HCT116 (cell line): Measurements from ENCODE around the gene RUVBL1. TPM values are rescaled to one million over a fixed set of nuclear protein-coding genes. Genes with fewer than 3 reads are reported as not detected.

ENCODE experiments used
- ATAC-seq: fragments of 200-7000 bp; cut with Tn5 transposase; 2 replicates; pipeline ENCODE4 v1.9.1; 2020; ENCODE audit warnings: mild to moderate bottlenecking, moderate library complexity
- BruUV-seq: library from RNA; stranded (reverse); fragments of 400-500 nt; replicated peaks from 2 replicates; lab custom pipeline; 2021; lab: Mats Ljungman, UMichigan
- CTCF ChIA-PET: fragments of 300-600 bp; sonication (Branson Sonifier 250); formaldehyde crosslinking; loops from one replicate; lab custom pipeline; 2021; ENCODE audit warnings: antibody characterized with exemption; lab: Charles Lee
- POLR2A ChIA-PET: fragments of 300-600, 350-600 bp; sonication (Branson Sonifier 250); formaldehyde crosslinking; loops from one replicate; lab custom pipeline; 2021; ENCODE audit warnings: antibody characterized with exemption; lab: Charles Lee
- RAD21 ChIA-PET, 2 experiments: fragments of 300-600 bp; sonication (Branson Sonifier 250); formaldehyde crosslinking; loops; one replicate each; lab custom pipeline; 2023; ENCODE audit warnings: low total read pairs in 2 of 2; ENCODE audit not compliant: uncharacterized antibody in 2 of 2, unreplicated experiment in 2 of 2, low non-redundant PET in 1 of 2; lab: Charles Lee
- DNase-seq: peaks from one replicate; pipeline ENCODE4 v3.0.0-alpha.2; 2010; ENCODE audit warnings: low read depth, low spot score
- H2AFZ ChIP-seq: fragments of 200-600 bp; shearing (Covaris generic), sonication (generic); 2 replicates; pipeline ENCODE4 v1.6.1; 2017; ENCODE audit warnings: low read depth, mixed run types, mixed read lengths, antibody characterized with exemption, low read length; ENCODE audit not compliant: poor library complexity, severe bottlenecking
- H3K27ac ChIP-seq: 2 replicates; pipeline ENCODE4 v1.5.1; 2012; ENCODE audit warnings: low read depth, low read length
- H3K27me3 ChIP-seq: fragments of 200-600 bp; sonication (generic); 2 replicates; pipeline ENCODE4 v1.6.1; 2016; ENCODE audit warnings: mixed run types, low read length, mixed read lengths; ENCODE audit not compliant: insufficient read depth
- H3K36me3 ChIP-seq, 2 experiments: fragments of 200-500 bp in 1 of 2; fragments of 200-600 bp in 1 of 2; sonication (Bioruptor generic) in 1 of 2; sonication (generic) in 1 of 2; 2 replicates each; pipeline versions ENCODE4 v1.5.1 to v1.6.1; 2014 to 2016; ENCODE audit warnings: low read length in 2 of 2, inconsistent platforms in 1 of 2, mixed read lengths in 1 of 2, mixed run types in 1 of 2; ENCODE audit not compliant: insufficient read depth in 2 of 2, control insufficient read depth in 1 of 2
- H3K4me1 ChIP-seq, 2 experiments: fragments of 200-600 bp in 1 of 2; sonication (generic) in 1 of 2; 2 replicates each; pipeline versions ENCODE4 v1.5.1 to v1.6.1; 2012 to 2017; ENCODE audit warnings: low read length in 2 of 2, inconsistent platforms in 1 of 2, mild to moderate bottlenecking in 1 of 2, mixed read lengths in 1 of 2, mixed run types in 1 of 2, moderate library complexity in 1 of 2; ENCODE audit not compliant: insufficient read depth in 2 of 2, control insufficient read depth in 1 of 2
- H3K4me2 ChIP-seq: fragments of 200-600 bp; sonication (generic); 2 replicates; pipeline ENCODE4 v1.6.1; 2017; ENCODE audit warnings: mixed run types, low read length, mixed read lengths
- H3K4me3 ChIP-seq, 2 experiments: fragments of 200-600 bp in 1 of 2; sonication (generic) in 1 of 2; replicated peaks in 1 of 2; 2 replicates each; pipeline ENCODE4 v1.5.1; 2011 to 2016; ENCODE audit warnings: low read length in 2 of 2, control low read depth in 1 of 2, low read depth in 1 of 2, mild to moderate bottlenecking in 1 of 2, mixed read lengths in 1 of 2, mixed run types in 1 of 2
- H3K79me2 ChIP-seq: fragments of 200-600 bp; sonication (generic); 2 replicates; pipeline ENCODE4 v1.6.1; 2017; ENCODE audit warnings: mild to moderate bottlenecking, mixed run types, low read length, moderate library complexity, mixed read lengths; ENCODE audit not compliant: insufficient read depth
- H3K9ac ChIP-seq: fragments of 200-600 bp; sonication (generic); 2 replicates; pipeline ENCODE4 v1.6.1; 2016; ENCODE audit warnings: low read length, mixed read lengths
- H3K9me2 ChIP-seq: fragments of 200-600 bp; sonication (generic), shearing (Covaris generic); 2 replicates; pipeline ENCODE4 v1.6.1; 2017; ENCODE audit warnings: mixed run types, mild to moderate bottlenecking, moderate library complexity; ENCODE audit not compliant: insufficient read depth
- H3K9me3 ChIP-seq, 2 experiments: fragments of 200-500 bp in 1 of 2; fragments of 200-600 bp in 1 of 2; sonication (Bioruptor generic) in 1 of 2; sonication (generic) in 1 of 2; 2 replicates each; pipeline ENCODE4 v1.6.1; 2014 to 2017; ENCODE audit warnings: low read length in 2 of 2, mixed read lengths in 2 of 2, inconsistent platforms in 1 of 2, low read depth in 1 of 2, mild to moderate bottlenecking in 1 of 2, mixed run types in 1 of 2, moderate library complexity in 1 of 2; ENCODE audit not compliant: control insufficient read depth in 1 of 2, insufficient read depth in 1 of 2
- H4K20me1 ChIP-seq: fragments of 200-600 bp; sonication (generic), shearing (Covaris generic); 2 replicates; pipeline ENCODE4 v1.6.1; 2017; ENCODE audit warnings: mixed run types, mild to moderate bottlenecking, moderate library complexity; ENCODE audit not compliant: insufficient read depth
- CBX3 ChIP-seq: IDR thresholded peaks from 2 replicates; pipeline ENCODE4 v1.6.1; 2012; ENCODE audit warnings: low read depth
- CEBPB ChIP-seq: IDR thresholded peaks from 2 replicates; pipeline ENCODE4 v1.6.1; 2012; ENCODE audit warnings: low read depth
- EGR1 ChIP-seq: IDR thresholded peaks from 2 replicates; pipeline ENCODE4 v1.6.1; 2012; ENCODE audit warnings: low read depth
- JUND ChIP-seq: IDR thresholded peaks from 2 replicates; pipeline ENCODE4 v1.6.1; 2012
- RAD21 ChIP-seq: IDR thresholded peaks from 2 replicates; pipeline ENCODE4 v1.6.1; 2012; ENCODE audit warnings: low read depth, mild to moderate bottlenecking
- SP1 ChIP-seq: IDR thresholded peaks from 2 replicates; pipeline ENCODE4 v1.6.1; 2012; ENCODE audit warnings: low read depth
- SRF ChIP-seq: IDR thresholded peaks from 2 replicates; pipeline ENCODE4 v1.6.1; 2012; ENCODE audit warnings: low read depth
- ZNF274 ChIP-seq: fragments of 200-500 bp; sonication (Bioruptor generic); IDR thresholded peaks from 2 replicates; pipeline ENCODE4 v1.6.1; 2014; ENCODE audit warnings: mild to moderate bottlenecking, low read depth, low read length, inconsistent platforms
- intact Hi-C: fragments of 100-400 bp; cut with micrococcal nuclease; formaldehyde crosslinking; loops from 2 replicates; pipeline ENCODE4 v1.10.0; 2022
- total RNA-seq: library from RNA; stranded (reverse); gene quantifications from one replicate; pipeline ENCODE4 v1.2.1, GENCODE V29; 2021; ENCODE audit not compliant: unreplicated experiment
- TF ChIP-seq, protein P1 (sequence below): IDR thresholded peaks from 2 replicates; pipeline ENCODE4 v1.6.1; 2012; ENCODE audit warnings: low read depth
- TF ChIP-seq, protein P2 (sequence below): IDR thresholded peaks from 2 replicates; pipeline ENCODE4 v1.6.1; 2012
- TF ChIP-seq, protein P3 (sequence below): IDR thresholded peaks from 2 replicates; pipeline ENCODE4 v1.6.1; 2012

The RUVBL1 gene
- total RNA-seq, 1 experiment from 2014 or later = 129 TPM

DNA sequence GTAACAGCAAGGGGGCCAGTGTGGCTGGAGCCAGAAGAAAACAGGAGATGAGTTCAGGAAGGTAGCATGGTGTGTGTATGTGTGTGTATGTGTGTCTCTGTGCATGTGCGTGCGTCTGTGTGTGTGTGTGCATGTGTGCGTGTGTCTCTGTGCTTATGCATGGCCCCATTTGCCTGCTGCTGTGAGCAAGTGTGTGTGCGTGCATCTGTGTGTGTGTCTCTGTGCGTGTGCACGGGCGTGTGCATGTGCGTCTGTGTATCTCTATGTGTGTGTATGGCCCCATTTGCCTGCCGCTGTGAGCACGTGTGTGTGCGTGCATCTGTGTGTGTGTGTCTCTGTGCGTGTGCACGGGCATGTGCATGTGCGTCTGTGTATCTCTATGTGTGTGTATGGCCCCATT is 22.6 kb upstream of the RUVBL1 start:
- H3K4me1 ChIP-seq = no peaks in the 10 kb centered on the region
- POLR2A ChIA-PET = no interaction called here
- CTCF ChIA-PET = no interaction called here
- no peaks in the 10 kb centered on the region for H3K36me3 ChIP-seq
- no peak overlapping the region for H2AFZ ChIP-seq
- RAD21 ChIA-PET = no interaction called here
- no peaks in the 10 kb centered on the region for H3K9me2 ChIP-seq
- no peaks in the 10 kb centered on the region for H3K27me3 ChIP-seq
- H3K27ac ChIP-seq = no peak overlapping the region
- H3K4me2 ChIP-seq = no peak overlapping the region
- H3K9me3 ChIP-seq = no peaks in the 10 kb centered on the region
- no peaks in the 10 kb centered on the region for H4K20me1 ChIP-seq
- ATAC-seq = no peak
- no peak for DNase-seq
- H3K4me3 ChIP-seq = no peak overlapping the region
- intact Hi-C loops = no loop called here
- no peak overlapping the region for H3K9ac ChIP-seq
- no peaks in the 10 kb centered on the region for H3K79me2 ChIP-seq
- TF ChIP-seq ZNF274 (no peak), CBX3 (no peak), JUND (no peak), CEBPB (no peak), SRF (no peak), SP1 (no peak), RAD21 (no peak), EGR1 (no peak)
- TF ChIP-seq, protein P1, sequence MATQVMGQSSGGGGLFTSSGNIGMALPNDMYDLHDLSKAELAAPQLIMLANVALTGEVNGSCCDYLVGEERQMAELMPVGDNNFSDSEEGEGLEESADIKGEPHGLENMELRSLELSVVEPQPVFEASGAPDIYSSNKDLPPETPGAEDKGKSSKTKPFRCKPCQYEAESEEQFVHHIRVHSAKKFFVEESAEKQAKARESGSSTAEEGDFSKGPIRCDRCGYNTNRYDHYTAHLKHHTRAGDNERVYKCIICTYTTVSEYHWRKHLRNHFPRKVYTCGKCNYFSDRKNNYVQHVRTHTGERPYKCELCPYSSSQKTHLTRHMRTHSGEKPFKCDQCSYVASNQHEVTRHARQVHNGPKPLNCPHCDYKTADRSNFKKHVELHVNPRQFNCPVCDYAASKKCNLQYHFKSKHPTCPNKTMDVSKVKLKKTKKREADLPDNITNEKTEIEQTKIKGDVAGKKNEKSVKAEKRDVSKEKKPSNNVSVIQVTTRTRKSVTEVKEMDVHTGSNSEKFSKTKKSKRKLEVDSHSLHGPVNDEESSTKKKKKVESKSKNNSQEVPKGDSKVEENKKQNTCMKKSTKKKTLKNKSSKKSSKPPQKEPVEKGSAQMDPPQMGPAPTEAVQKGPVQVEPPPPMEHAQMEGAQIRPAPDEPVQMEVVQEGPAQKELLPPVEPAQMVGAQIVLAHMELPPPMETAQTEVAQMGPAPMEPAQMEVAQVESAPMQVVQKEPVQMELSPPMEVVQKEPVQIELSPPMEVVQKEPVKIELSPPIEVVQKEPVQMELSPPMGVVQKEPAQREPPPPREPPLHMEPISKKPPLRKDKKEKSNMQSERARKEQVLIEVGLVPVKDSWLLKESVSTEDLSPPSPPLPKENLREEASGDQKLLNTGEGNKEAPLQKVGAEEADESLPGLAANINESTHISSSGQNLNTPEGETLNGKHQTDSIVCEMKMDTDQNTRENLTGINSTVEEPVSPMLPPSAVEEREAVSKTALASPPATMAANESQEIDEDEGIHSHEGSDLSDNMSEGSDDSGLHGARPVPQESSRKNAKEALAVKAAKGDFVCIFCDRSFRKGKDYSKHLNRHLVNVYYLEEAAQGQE = no peak
- TF ChIP-seq, protein P2, sequence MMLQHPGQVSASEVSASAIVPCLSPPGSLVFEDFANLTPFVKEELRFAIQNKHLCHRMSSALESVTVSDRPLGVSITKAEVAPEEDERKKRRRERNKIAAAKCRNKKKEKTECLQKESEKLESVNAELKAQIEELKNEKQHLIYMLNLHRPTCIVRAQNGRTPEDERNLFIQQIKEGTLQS = no peak
- TF ChIP-seq, protein P3, sequence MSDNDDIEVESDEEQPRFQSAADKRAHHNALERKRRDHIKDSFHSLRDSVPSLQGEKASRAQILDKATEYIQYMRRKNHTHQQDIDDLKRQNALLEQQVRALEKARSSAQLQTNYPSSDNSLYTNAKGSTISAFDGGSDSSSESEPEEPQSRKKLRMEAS = no peak
- TF ChIP-seq, all 23 proteins: peak for 0
- BruUV-seq = no TSS peak
